Naive thymus-derived CD8-positive, alpha-beta T cell (primary cell): Measurements from ENCODE around the gene GPATCH2L. TPM values are rescaled to one million over a fixed set of nuclear protein-coding genes. Genes with fewer than 3 reads are reported as not detected.

Source experiments
- ATAC-seq, 2 donors: fragments of 150-1000 bp; cut with Tn5 transposase in 1 of 2; sonication (Bioruptor Pico), chemical (Tn5 transposase) in 1 of 2; 1 replicate in 1 of 2; 2 replicates in 1 of 2; pipeline ENCODE4 v1.10.0; 2021; ENCODE audit warnings: mild to moderate bottlenecking in 2 of 2, moderate library complexity in 2 of 2
- POLR2A ChIA-PET: fragments of 350-600 bp; sonication (Branson Sonifier 250); formaldehyde crosslinking; loops from one replicate; lab custom pipeline; 2021; ENCODE audit warnings: antibody characterized with exemption; lab: Charles Lee
- DNase-seq, 10 donors: peaks; one replicate each; pipeline versions ENCODE4 v3.0.0 to v3.0.0-alpha.2; 2020 to 2022
- H3K27ac Mint-ChIP-seq, 10 donors: one replicate each; pipeline ENCODE4 v1.8.0; 2020 to 2022; ENCODE audit warnings: mild to moderate bottlenecking in 10 of 10, mixed read lengths in 10 of 10, moderate library complexity in 4 of 10, inconsistent platforms in 1 of 10
- H3K27me3 Mint-ChIP-seq, 5 donors: one replicate each; pipeline ENCODE4 v1.8.0; 2021 to 2022; ENCODE audit warnings: mixed read lengths in 5 of 5
- H3K36me3 Mint-ChIP-seq, 3 donors: one replicate each; pipeline ENCODE4 v1.8.0; 2020 to 2022; ENCODE audit warnings: mixed read lengths in 3 of 3, mild to moderate bottlenecking in 2 of 3, inconsistent platforms in 1 of 3
- H3K4me1 Mint-ChIP-seq, 4 donors: one replicate each; pipeline ENCODE4 v1.8.0; 2021 to 2022; ENCODE audit warnings: mixed read lengths in 4 of 4
- H3K4me3 Mint-ChIP-seq, 10 donors: one replicate each; pipeline ENCODE4 v1.8.0; 2020 to 2022; ENCODE audit warnings: mild to moderate bottlenecking in 10 of 10, mixed read lengths in 10 of 10, moderate library complexity in 6 of 10, inconsistent platforms in 1 of 10
- H3K9me3 Mint-ChIP-seq, 9 donors: one replicate each; pipeline ENCODE4 v1.8.0; 2020 to 2022; ENCODE audit warnings: mixed read lengths in 9 of 9, mild to moderate bottlenecking in 3 of 9, inconsistent platforms in 1 of 9, moderate library complexity in 1 of 9
- polyA plus RNA-seq, 3 donors: library from polyadenylated mRNA; unstranded; fragments of 300-500 nt; fragmentation: Illumina TruSeq; gene quantifications; one replicate each; pipeline ENCODE4 v1.2.3, GENCODE V29; 2021
- total RNA-seq, 8 experiments: library from RNA in 2 of 8; stranded (reverse) in 2 of 8; gene quantifications; one replicate each; pipeline ENCODE4 v1.2.3 and lab custom pipeline; 2021 to 2026

GPATCH2L gene
- total and polyA plus RNA-seq, 5 experiments from 2014 or later = 9.5 to 63.3 (median 12.8) TPM

- POLR2A ChIA-PET = no interaction called here
- DNase-seq = no peak
- H3K27ac Mint-ChIP-seq = no peak overlapping the region
- no peak for ATAC-seq
- H3K4me3 Mint-ChIP-seq = peak overlapping the region in 5 of 10 donors; percentile 4 to 36 (median 14)
- peaks cover 3 to 13% (median 8%) of the 10 kb centered on the region in 4 donors for H3K4me1 Mint-ChIP-seq
- H3K9me3 Mint-ChIP-seq = peaks cover under 1 to 32% (median 21%) of the 10 kb centered on the region in 9 donors
- peaks cover 43 to 80% (median 62%) of the 10 kb centered on the region in 5 donors for H3K27me3 Mint-ChIP-seq
- H3K36me3 Mint-ChIP-seq = peaks cover 0 to 20% (median 8%) of the 10 kb centered on the region in 3 donors
These were observed 12.7 kb upstream of the GPATCH2L start for GRCh38 chr14:76138758-76139723.

- no peak for ATAC-seq
- H3K27ac Mint-ChIP-seq = no peak overlapping the region
- peaks cover 0 to 29% (median 11%) of the 10 kb centered on the region in 3 donors for H3K36me3 Mint-ChIP-seq
- peaks cover 0 to 5% (median 3%) of the 10 kb centered on the region in 4 donors for H3K4me1 Mint-ChIP-seq
- H3K9me3 Mint-ChIP-seq = peaks cover 5 to 45% (median 32%) of the 10 kb centered on the region in 9 donors
- no peak overlapping the region for H3K4me3 Mint-ChIP-seq
- POLR2A ChIA-PET = no interaction called here
- peaks cover 22 to 35% (median 31%) of the 10 kb centered on the region in 5 donors for H3K27me3 Mint-ChIP-seq
- DNase-seq = no peak
These were observed 8.1 kb upstream of the GPATCH2L start for GRCh38 chr14:76143642-76144041.

GRCh38 chr14:76146976-76147375 is 4.7 kb upstream of the GPATCH2L start:
- Mint-ChIP-seq H3K27ac (no peak overlapping the region), H3K36me3 (peaks cover 0 to 23% (median 6%) of the 10 kb centered on the region in 3 donors), H3K4me3 (no peak overlapping the region), H3K27me3 (peaks cover 0 to 14% (median 5%) of the 10 kb centered on the region in 5 donors), H3K9me3 (peaks cover 6 to 34% (median 27%) of the 10 kb centered on the region in 9 donors), H3K4me1 (peaks cover 9 to 12% (median 10%) of the 10 kb centered on the region in 4 donors)
- DNase-seq (no peak), ATAC-seq (no peak)
- POLR2A ChIA-PET = no interaction called here

- peaks cover 4 to 17% (median 11%) of the 10 kb centered on the region in 9 donors for H3K9me3 Mint-ChIP-seq
- H3K36me3 Mint-ChIP-seq = peaks cover 4 to 11% (median 4%) of the 10 kb centered on the region in 3 donors
- H3K27ac Mint-ChIP-seq = no peak overlapping the region
These were observed 2.5 kb upstream of the GPATCH2L start for GRCh38 chr14:76149196-76149595.

GRCh38 chr14:76152333-76152681 is 585 bp downstream of the GPATCH2L start:
- Mint-ChIP-seq H3K27me3 (peaks cover 0 to 3% (median 0%) of the 10 kb centered on the region in 5 donors), H3K36me3 (peaks cover 5 to 34% (median 23%) of the 10 kb centered on the region in 3 donors), H3K4me1 (peaks cover 38 to 63% (median 58%) of the 10 kb centered on the region in 4 donors), H3K27ac (peak overlapping the region; percentile 84 to 99 (median 98)), H3K9me3 (peaks cover 0 to 6% (median 0%) of the 10 kb centered on the region in 9 donors), H3K4me3 (peak overlapping the region; percentile 93 to 98 (median 96))
- POLR2A ChIA-PET = no interaction called here
- peak; percentile 38 to 82 (median 66) for DNase-seq
- peak; percentile 73 to 78 for ATAC-seq

More at GRCh38 chr14:76149196-76149595, 2.5 kb upstream of the GPATCH2L start:
- Mint-ChIP-seq H3K4me1 (peaks cover 25 to 34% (median 30%) of the 10 kb centered on the region in 4 donors), H3K27me3 (peaks cover 0 to 9% (median 2%) of the 10 kb centered on the region in 5 donors), H3K4me3 (no peak overlapping the region)
- DNase-seq (no peak), ATAC-seq (no peak)
- POLR2A ChIA-PET = no interaction called here

GRCh38 chr14:76153919-76154318 is 2.2 kb downstream of the GPATCH2L start:
- H3K27ac Mint-ChIP-seq = peak overlapping the region in 3 of 10 donors; percentile 21 to 48 (median 40)
- ATAC-seq (no peak), DNase-seq (no peak)
- H3K4me3 Mint-ChIP-seq = peak overlapping the region; percentile 9 to 96 (median 61)
- H3K4me1 Mint-ChIP-seq = peaks cover 47 to 79% (median 72%) of the 10 kb centered on the region in 4 donors
- H3K36me3 Mint-ChIP-seq = peaks cover 5 to 50% (median 39%) of the 10 kb centered on the region in 3 donors
- peaks cover 0 to 6% (median 0%) of the 10 kb centered on the region in 9 donors for H3K9me3 Mint-ChIP-seq
- POLR2A ChIA-PET = no interaction called here
- H3K27me3 Mint-ChIP-seq = peaks cover 0 to 3% (median 0%) of the 10 kb centered on the region in 5 donors

GRCh38 chr14:76154539-76155126 is 2.9 kb downstream of the GPATCH2L start:
- Mint-ChIP-seq H3K4me3 (peak overlapping the region in 9 of 10 donors; percentile 43 to 96 (median 62)), H3K27ac (peak overlapping the region in 2 of 10 donors; percentile 4 to 48)
- POLR2A ChIA-PET = no interaction called here

GRCh38 chr14:76163668-76164363 is 12.1 kb downstream of the GPATCH2L start:
- POLR2A ChIA-PET = no interaction called here
- Mint-ChIP-seq H3K27ac (peak overlapping the region in 2 of 10 donors; percentile 6 to 44), H3K4me3 (no peak overlapping the region), H3K4me1 (peaks cover 23 to 58% (median 53%) of the 10 kb centered on the region in 4 donors), H3K27me3 (no peaks in the 10 kb centered on the region), H3K9me3 (no peaks in the 10 kb centered on the region), H3K36me3 (peaks cover 11 to 79% (median 63%) of the 10 kb centered on the region in 3 donors)
- ATAC-seq = no peak
- DNase-seq = no peak

More at GRCh38 chr14:76154539-76155126, 2.9 kb downstream of the GPATCH2L start:
- ATAC-seq = no peak
- no peak for DNase-seq
- peaks cover 5 to 57% (median 46%) of the 10 kb centered on the region in 3 donors for H3K36me3 Mint-ChIP-seq
- H3K4me1 Mint-ChIP-seq = peaks cover 52 to 85% (median 78%) of the 10 kb centered on the region in 4 donors
- peaks cover 0 to 6% (median 0%) of the 10 kb centered on the region in 9 donors for H3K9me3 Mint-ChIP-seq
- no peaks in the 10 kb centered on the region for H3K27me3 Mint-ChIP-seq

- no peak for ATAC-seq
- H3K9me3 Mint-ChIP-seq = no peaks in the 10 kb centered on the region
- no peak overlapping the region for H3K4me3 Mint-ChIP-seq
- POLR2A ChIA-PET = no interaction called here
- no peak for DNase-seq
- H3K4me1 Mint-ChIP-seq = peaks cover 17 to 33% (median 27%) of the 10 kb centered on the region in 4 donors
- H3K27ac Mint-ChIP-seq = no peak overlapping the region
- H3K36me3 Mint-ChIP-seq = peaks cover 20 to 87% (median 49%) of the 10 kb centered on the region in 3 donors
- H3K27me3 Mint-ChIP-seq = no peaks in the 10 kb centered on the region
These were observed 16.8 kb downstream of the GPATCH2L start for GRCh38 chr14:76168531-76168930.

- DNase-seq = no peak
- Mint-ChIP-seq H3K4me1 (peaks cover 10 to 23% (median 17%) of the 10 kb centered on the region in 4 donors), H3K36me3 (peaks cover 20 to 91% (median 43%) of the 10 kb centered on the region in 3 donors), H3K4me3 (no peak overlapping the region), H3K27ac (no peak overlapping the region), H3K27me3 (no peaks in the 10 kb centered on the region), H3K9me3 (no peaks in the 10 kb centered on the region)
- POLR2A ChIA-PET = no interaction called here
- no peak for ATAC-seq
These were observed 18.1 kb downstream of the GPATCH2L start for GRCh38 chr14:76169776-76170175.

GRCh38 chr14:76174982-76175381 is 23.3 kb downstream of the GPATCH2L start:
- no peak overlapping the region for H3K4me3 Mint-ChIP-seq
- POLR2A ChIA-PET = interaction anchor here (0.6 kb wide), 1 partner anchor 674 kb away, joined by 5 read pairs; no protein-coding TSS in a partner anchor
- peaks cover 0 to 8% (median 1%) of the 10 kb centered on the region in 4 donors for H3K4me1 Mint-ChIP-seq
- H3K36me3 Mint-ChIP-seq = peaks cover 18 to 92% (median 40%) of the 10 kb centered on the region in 3 donors
- DNase-seq (no peak), ATAC-seq (no peak)
- no peaks in the 10 kb centered on the region for H3K9me3 Mint-ChIP-seq
- H3K27me3 Mint-ChIP-seq = no peaks in the 10 kb centered on the region
- H3K27ac Mint-ChIP-seq = no peak overlapping the region

- Mint-ChIP-seq H3K4me1 (peaks cover 0 to 7% (median 1%) of the 10 kb centered on the region in 4 donors), H3K27me3 (no peaks in the 10 kb centered on the region), H3K9me3 (no peaks in the 10 kb centered on the region), H3K36me3 (peaks cover 13 to 92% (median 44%) of the 10 kb centered on the region in 3 donors), H3K4me3 (no peak overlapping the region), H3K27ac (no peak overlapping the region)
- ATAC-seq (no peak), DNase-seq (no peak)
- POLR2A ChIA-PET = interaction anchor here (0.6 to 1.2 kb wide), 3 partner anchors 10 to 673 kb away, joined by 3 to 5 read pairs (median 3); no protein-coding TSS in a partner anchor
These were observed 24.2 kb downstream of the GPATCH2L start for GRCh38 chr14:76175942-76176341.
